Psoas muscle (tissue), 8 donors: Measurements from ENCODE around the gene ARPC5L. TPM values are rescaled to one million over a fixed set of nuclear protein-coding genes. Genes with fewer than 3 reads are reported as not detected.

ENCODE experiments used
- ATAC-seq, 4 donors: fragments of 200-7000 bp; cut with Tn5 transposase; one replicate each; pipeline ENCODE4 v1.9.1; 2020; ENCODE audit warnings: moderate library complexity in 3 of 4, mild to moderate bottlenecking in 2 of 4
- DNase-seq, 2 donors: peaks; one replicate each; pipeline ENCODE4 v3.0.0-alpha.2; 2020
- H3K27ac ChIP-seq: fragments of 200-600 bp; one replicate; pipeline ENCODE4 v1.8.0; 2022
- H3K27me3 ChIP-seq, 3 donors: fragments of 200-600 bp in 1 of 3; one replicate each; pipeline versions ENCODE4 v1.6.1 to v1.8.0; 2013 to 2022; ENCODE audit warnings: low read length in 2 of 3, mild to moderate bottlenecking in 2 of 3, moderate library complexity in 1 of 3; ENCODE audit not compliant: insufficient read depth in 3 of 3
- H3K36me3 ChIP-seq, 2 donors: fragments of 200-600 bp in 1 of 2; one replicate each; pipeline versions ENCODE4 v1.6.1 to v1.8.0; 2013 to 2022; ENCODE audit warnings: low read depth in 1 of 2, mild to moderate bottlenecking in 1 of 2, moderate library complexity in 1 of 2; ENCODE audit not compliant: insufficient read depth in 1 of 2
- H3K4me1 ChIP-seq: fragments of 200-600 bp; one replicate; pipeline ENCODE4 v1.8.0; 2022
- H3K4me3 ChIP-seq: fragments of 200-600 bp; one replicate; pipeline ENCODE4 v1.8.0; 2022; ENCODE audit warnings: mild to moderate bottlenecking
- H3K9me3 ChIP-seq: fragments of 200-600 bp; one replicate; pipeline ENCODE4 v1.8.0; 2022
- WGBS, 3 donors: extraction: QIAGEN DNeasy Blood & Tissue Kit; methylation state at CpG; one replicate each; pipeline versions ENCODE4 v1.1.6 to v1.1.7; 2013; 5-methylcytosine and 5-hydroxymethylcytosine counted together
- intact Hi-C, 2 donors: fragments of 100-400 bp; cut with DNase I; formaldehyde crosslinking; loops; one replicate each; pipeline versions ENCODE4 v1.11.0 to v1.14.2; 2022
- polyA plus RNA-seq, 3 donors: library from polyadenylated mRNA; stranded (reverse); fragments of 200-250 nt; gene quantifications; one replicate each; pipeline ENCODE4 v1.2.3, GENCODE V29; 2013
- total RNA-seq, 4 donors: library from RNA; stranded (reverse); fragmentation: NEBNext Ultra II Directional in 2 of 4; extraction: Animal tissue kit (Norgen Biotek cat#: 25700) in 2 of 4; gene quantifications; one replicate each; pipeline versions ENCODE4 v1.2.1 to v1.2.4, GENCODE V29; 2021 to 2023
- TF ChIP-seq, protein P1 (sequence below): fragments of 200-600 bp; IDR thresholded peaks from one replicate; pipeline ENCODE4 v1.8.0; 2022; ENCODE audit warnings: antibody characterized with exemption
- donor health status: healthy with polysubstance abuse.
- donor health status: DM: no; HTN: no; CAD: no; lungs with moderate emphysema.
- donor health status: Bipolar disorder and iron deficiency.
- donor health status: healthy.
- donor health status: DM: yes; HTN: yes; CAD: no.
- donor health status: DM: no; HTN: no; CAD: no.
- donor health status: DM: no; HTN: no; CAD: no.
- donor health status: DM: yes; HTN: yes; CAD: no.

Gene ARPC5L
- total and polyA plus RNA-seq, 7 donors = 32.3 to 165 (median 48.4) TPM

DNA sequence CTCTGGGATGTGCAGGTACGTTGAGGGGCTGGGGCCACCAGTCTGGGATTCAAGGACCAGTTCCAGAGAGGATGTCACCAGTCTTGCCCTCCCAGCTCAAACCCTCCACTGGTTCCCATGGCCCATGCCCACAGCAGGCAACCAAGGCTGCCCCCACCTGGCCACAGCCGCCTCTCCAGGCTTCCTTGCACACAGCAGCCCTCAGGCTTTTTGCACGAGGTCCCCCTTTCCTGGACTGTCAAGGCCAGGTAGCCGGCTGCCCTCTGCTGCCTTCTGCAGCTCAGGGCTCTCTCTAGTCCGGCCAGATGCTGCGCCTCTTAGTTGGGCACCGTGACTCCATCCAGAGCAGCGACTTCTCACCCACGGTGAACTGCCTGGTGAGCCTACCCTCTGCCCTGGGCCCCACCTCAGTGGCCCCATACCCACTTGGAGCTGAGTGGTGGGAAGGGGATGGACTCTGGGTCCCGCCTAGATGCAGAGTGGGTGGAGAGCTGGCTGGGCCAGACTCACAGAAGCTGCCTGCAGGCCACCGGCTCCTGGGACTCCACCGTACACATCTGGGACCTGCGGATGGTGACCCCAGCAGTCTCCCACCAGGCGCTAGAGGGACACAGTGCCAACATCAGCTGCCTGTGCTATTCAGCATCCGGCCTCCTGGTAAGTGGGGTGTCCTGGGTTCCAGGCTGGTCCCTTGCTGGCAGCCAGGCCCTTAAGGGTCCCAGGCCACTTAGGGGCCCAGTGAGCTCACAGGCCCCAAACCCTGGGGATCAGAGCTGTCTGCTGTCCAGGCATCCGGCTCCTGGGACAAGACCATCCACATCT is 5.8 kb upstream of the ARPC5L start:
- Histone ChIP-seq H3K27me3 (no peaks in the 10 kb centered on the region), H3K27ac (no peak overlapping the region), H3K9me3 (no peaks in the 10 kb centered on the region), H3K36me3 (peaks cover 7 to 49% of the 10 kb centered on the region in 2 donors), H3K4me1 (peaks cover 35% of the 10 kb centered on the region), H3K4me3 (no peak overlapping the region)
- no peak for ATAC-seq
- DNase-seq = no peak
- intact Hi-C loops = no loop called here
- TF ChIP-seq, protein P1, sequence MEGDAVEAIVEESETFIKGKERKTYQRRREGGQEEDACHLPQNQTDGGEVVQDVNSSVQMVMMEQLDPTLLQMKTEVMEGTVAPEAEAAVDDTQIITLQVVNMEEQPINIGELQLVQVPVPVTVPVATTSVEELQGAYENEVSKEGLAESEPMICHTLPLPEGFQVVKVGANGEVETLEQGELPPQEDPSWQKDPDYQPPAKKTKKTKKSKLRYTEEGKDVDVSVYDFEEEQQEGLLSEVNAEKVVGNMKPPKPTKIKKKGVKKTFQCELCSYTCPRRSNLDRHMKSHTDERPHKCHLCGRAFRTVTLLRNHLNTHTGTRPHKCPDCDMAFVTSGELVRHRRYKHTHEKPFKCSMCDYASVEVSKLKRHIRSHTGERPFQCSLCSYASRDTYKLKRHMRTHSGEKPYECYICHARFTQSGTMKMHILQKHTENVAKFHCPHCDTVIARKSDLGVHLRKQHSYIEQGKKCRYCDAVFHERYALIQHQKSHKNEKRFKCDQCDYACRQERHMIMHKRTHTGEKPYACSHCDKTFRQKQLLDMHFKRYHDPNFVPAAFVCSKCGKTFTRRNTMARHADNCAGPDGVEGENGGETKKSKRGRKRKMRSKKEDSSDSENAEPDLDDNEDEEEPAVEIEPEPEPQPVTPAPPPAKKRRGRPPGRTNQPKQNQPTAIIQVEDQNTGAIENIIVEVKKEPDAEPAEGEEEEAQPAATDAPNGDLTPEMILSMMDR = no peak
- WGBS, 3 donors = 59 to 73% (median 65%) methylated on average over 15 to 16 of the region's 16 CpGs

DNA sequence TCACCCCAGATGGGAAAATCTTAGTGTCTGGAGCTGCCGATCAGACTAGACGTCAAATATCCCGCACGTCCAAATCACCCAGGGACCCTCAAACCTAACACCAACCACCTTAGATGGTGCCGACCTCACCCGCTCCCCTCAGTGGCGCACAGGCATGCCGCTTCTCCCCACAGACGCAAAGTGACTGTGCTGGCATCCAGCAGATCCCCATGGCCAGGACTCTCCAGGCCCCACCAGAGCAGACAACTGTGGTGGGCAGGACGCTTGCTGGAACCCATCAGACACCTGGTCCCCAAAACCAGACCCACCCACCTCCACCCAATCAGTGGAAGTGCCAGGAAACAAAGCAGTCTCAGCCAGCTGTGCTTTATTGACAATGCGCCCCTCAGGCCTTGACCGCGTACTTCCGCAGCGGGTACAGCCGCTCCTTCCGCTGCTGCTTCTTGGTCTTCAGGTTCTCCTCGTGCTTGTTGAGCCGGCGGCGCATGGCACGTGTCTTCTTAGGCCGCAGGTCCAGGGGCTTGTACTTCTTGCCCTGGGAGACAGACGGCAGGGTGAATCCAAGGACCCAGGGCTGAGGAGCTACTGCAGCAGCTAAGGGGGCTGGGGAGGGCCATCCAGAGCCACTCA is 4.3 kb upstream of the ARPC5L start:
- ATAC-seq (no peak), DNase-seq (no peak)
- Histone ChIP-seq H3K27me3 (no peaks in the 10 kb centered on the region), H3K36me3 (peaks cover 8 to 50% of the 10 kb centered on the region in 2 donors), H3K4me1 (peaks cover 30% of the 10 kb centered on the region), H3K4me3 (no peak overlapping the region), H3K9me3 (no peaks in the 10 kb centered on the region), H3K27ac (peak overlapping the region; percentile 24)
- 83 to 84% (median 84%) methylated on average over 24 of the region's 24 CpGs for WGBS, 3 donors
- TF ChIP-seq, protein P1 = no peak
- intact Hi-C loops = no loop called here

DNA sequence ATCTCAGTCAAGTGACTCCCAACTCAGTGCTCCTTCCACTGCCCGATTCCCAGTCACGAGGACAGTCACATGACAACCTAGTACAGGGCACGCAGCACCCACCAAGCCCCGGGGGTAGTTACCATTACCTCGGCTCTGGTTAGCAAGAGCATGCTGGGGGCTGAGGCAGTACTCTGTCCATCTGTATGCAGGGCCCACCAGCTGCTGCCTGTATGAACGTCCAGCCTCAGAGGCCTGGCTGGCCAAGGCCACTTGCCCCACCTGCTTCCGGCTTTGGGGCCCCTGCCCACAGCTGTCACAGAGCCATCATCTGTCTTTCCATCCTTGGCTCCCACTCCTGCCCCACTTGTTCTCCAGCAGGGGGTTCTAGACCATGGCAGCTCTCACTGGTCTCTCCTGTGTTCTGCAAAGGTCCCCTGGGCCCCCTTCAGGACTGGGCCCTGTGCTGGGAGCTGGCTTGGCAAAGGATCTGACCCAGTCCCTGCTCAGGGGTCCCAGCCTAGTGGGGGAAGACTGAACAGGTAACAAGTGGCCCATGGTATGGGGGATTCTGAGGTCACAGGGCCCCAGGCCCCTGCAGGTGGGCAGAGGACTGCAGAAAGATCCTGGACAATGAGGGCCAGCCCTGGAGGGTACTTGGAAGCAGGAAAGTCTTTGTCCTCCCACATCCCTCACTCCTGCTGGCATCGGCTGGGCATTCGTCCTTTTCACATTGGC is 3.4 kb upstream of the ARPC5L start:
- intact Hi-C loops = no loop called here

DNA sequence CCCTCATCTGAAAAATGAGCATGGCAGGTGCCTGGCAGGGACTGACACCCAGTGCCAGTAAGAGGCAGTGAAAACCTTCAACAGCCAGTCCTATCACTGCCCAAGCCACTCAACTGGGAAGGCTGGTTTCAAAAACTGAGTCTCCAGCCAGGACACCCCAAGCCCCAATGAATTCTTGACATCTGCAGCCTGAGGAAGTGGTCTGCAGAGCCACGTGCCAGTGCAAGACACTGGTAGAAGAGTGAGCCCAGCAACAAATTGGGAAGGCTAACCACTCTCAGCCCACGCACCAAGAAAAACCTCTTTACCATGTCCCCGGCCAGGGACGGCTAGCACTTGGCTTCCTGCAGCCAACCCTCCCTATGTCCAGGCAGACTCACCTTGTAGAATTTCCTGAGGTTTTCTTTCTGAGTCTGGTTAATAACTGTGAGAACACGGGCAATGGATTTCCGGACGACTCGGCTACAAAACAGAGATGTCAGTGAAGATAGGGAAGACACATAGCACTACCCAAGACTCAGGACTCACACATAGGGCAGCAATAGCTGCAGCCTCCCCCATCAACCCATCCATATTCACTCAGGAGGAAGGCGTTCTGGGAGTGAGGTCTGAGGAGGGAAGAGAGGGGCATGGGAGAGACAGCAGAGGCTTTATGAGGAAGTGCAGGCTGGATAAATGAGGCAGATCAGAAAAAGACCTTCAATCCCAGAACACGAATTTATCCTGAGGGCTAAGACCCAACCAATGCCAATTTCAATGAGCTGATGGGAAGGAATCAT is 1.9 kb upstream of the ARPC5L start:
- Histone ChIP-seq H3K36me3 (peaks cover 8 to 50% of the 10 kb centered on the region in 2 donors), H3K4me1 (peaks cover 29% of the 10 kb centered on the region), H3K4me3 (peak overlapping the region; percentile 91), H3K27ac (peak overlapping the region; percentile 92), H3K27me3 (no peaks in the 10 kb centered on the region), H3K9me3 (no peaks in the 10 kb centered on the region)
- WGBS, 3 donors = 49 to 59% (median 56%) methylated on average over 10 of the region's 10 CpGs
- ATAC-seq (no peak), DNase-seq (no peak)
- TF ChIP-seq, protein P1 = no peak
- intact Hi-C loops = no loop called here

More for the DNA sequence above, 3.4 kb upstream of the ARPC5L start:
- H3K9me3 ChIP-seq = no peaks in the 10 kb centered on the region
- H3K27ac ChIP-seq = peak overlapping the region; percentile 36
- H3K4me3 ChIP-seq = no peak overlapping the region
- peak in 2 of 4 donors; percentile 3 to 16 for ATAC-seq
- DNase-seq = no peak
- TF ChIP-seq, protein P1 = peak; percentile 24
- H3K27me3 ChIP-seq = no peaks in the 10 kb centered on the region
- WGBS, 3 donors = 26 to 42% (median 29%) methylated on average over 9 of the region's 9 CpGs
- peaks cover 30% of the 10 kb centered on the region for H3K4me1 ChIP-seq
- H3K36me3 ChIP-seq = peaks cover 8 to 50% of the 10 kb centered on the region in 2 donors
